IPS-15b (cell line): ENCODE measurements around the gene CPAMD8.
"Not testable (repeated sequence)": the region's sequence is repeated elsewhere in the genome, so short reads cannot be mapped to it uniquely, and the experiment has no call there.

Experiments used
- H3K27me3 ChIP-seq: one replicate; pipeline ENCODE4 v1.6.1; 2013; ENCODE audit warnings: low read length; ENCODE audit not compliant: control insufficient read depth, insufficient read depth
- H3K36me3 ChIP-seq: one replicate; pipeline ENCODE4 v1.6.1; 2013; ENCODE audit warnings: low read length; ENCODE audit not compliant: control insufficient read depth, insufficient read depth
- H3K4me1 ChIP-seq: one replicate; pipeline ENCODE4 v1.6.1; 2013; ENCODE audit warnings: mild to moderate bottlenecking, low read length; ENCODE audit not compliant: control insufficient read depth, insufficient read depth
- H3K4me3 ChIP-seq: one replicate; pipeline ENCODE4 v1.5.1; 2013; ENCODE audit warnings: low read depth, low read length
- H3K9ac ChIP-seq: one replicate; pipeline ENCODE4 v1.6.1; 2013; ENCODE audit warnings: low read depth, mild to moderate bottlenecking, low read length
- H3K9me3 ChIP-seq: one replicate; pipeline ENCODE4 v1.6.1; 2013; ENCODE audit warnings: mild to moderate bottlenecking, low read length; ENCODE audit not compliant: control insufficient read depth, insufficient read depth

CPAMD8 gene

GRCh38 chr19:16883522-16883921, 143.1 kb downstream of the CPAMD8 start:
- Histone ChIP-seq H3K9ac (no peak overlapping the region), H3K36me3 (peaks cover 16% of the 10 kb centered on the region), H3K4me1 (no peaks in the 10 kb centered on the region), H3K9me3 (no peaks in the 10 kb centered on the region), H3K4me3 (no peak overlapping the region), H3K27me3 (no peaks in the 10 kb centered on the region)

DNA sequence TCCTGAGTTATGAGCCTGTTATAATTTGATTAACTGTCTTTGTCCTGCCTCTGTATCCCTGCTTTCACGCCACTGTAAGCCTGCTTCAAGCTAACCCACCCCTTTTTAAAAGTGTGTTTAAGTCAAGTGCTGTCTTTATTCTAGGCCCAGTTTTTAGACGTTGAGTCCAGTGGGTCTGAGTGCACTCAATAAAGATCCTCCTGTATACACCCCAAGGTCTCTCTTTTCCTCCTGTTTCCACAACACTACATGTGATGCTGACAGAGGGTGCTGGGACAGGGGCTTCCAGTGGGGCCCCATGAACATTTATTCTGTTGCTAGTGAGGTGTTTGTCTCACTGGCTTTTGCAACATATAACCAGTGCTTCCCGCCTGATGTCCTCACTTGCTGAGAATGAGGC, 144.5 kb downstream of the CPAMD8 start:
- Histone ChIP-seq H3K4me1 (no peaks in the 10 kb centered on the region), H3K9me3 (no peaks in the 10 kb centered on the region), H3K4me3 (no peak overlapping the region), H3K9ac (no peak overlapping the region), H3K36me3 (peaks cover 30% of the 10 kb centered on the region), H3K27me3 (no peaks in the 10 kb centered on the region)

DNA sequence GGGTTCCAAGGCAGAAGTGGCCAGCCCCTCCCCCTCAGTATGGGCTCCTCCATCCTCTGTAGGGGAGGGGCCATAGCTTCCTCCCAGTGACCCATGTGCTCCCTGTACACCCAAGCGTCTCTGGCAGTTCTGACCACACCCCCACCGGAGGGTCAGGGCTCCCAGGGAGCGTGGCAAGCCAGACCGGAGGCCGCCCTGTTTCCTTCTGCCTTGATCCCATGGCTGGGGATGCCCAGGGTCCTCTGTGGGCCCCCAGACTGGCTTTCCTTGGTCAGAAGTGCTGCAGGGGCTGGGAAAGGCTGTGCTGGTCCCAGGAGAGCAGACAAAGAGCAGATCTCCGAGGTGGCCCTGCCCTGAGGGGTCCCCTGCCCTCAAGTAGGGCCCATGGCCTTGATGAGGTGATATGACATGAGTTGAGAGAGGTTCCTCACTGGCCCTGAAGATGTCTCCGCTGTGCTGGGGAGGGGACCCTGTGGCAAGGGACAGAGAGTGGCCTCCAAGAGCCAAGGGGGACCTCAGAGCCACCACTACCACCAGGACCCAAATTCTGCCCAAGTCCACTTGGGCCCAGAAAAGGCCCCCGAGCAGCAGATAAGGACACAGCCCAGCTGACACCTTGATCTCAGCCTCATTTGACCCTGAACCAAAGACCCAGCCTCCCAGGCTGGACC, 145.6 kb downstream of the CPAMD8 start:
- H3K9me3 ChIP-seq = no peaks in the 10 kb centered on the region
- H3K4me1 ChIP-seq = no peaks in the 10 kb centered on the region
- H3K27me3 ChIP-seq = no peaks in the 10 kb centered on the region
- no peak overlapping the region for H3K9ac ChIP-seq
- peaks cover 41% of the 10 kb centered on the region for H3K36me3 ChIP-seq
- H3K4me3 ChIP-seq = no peak overlapping the region

GRCh38 chr19:16878181-16878965, 148.2 kb downstream of the CPAMD8 start:
- Histone ChIP-seq H3K9ac (no peak overlapping the region), H3K4me1 (no peaks in the 10 kb centered on the region), H3K36me3 (peaks cover 48% of the 10 kb centered on the region), H3K27me3 (no peaks in the 10 kb centered on the region), H3K4me3 (no peak overlapping the region), H3K9me3 (no peaks in the 10 kb centered on the region)

- no peaks in the 10 kb centered on the region for H3K9me3 ChIP-seq
- H3K36me3 ChIP-seq = peaks cover 56% of the 10 kb centered on the region
- no peaks in the 10 kb centered on the region for H3K4me1 ChIP-seq
- H3K27me3 ChIP-seq = no peaks in the 10 kb centered on the region
- no peak overlapping the region for H3K9ac ChIP-seq
- no peak overlapping the region for H3K4me3 ChIP-seq
Observed at GRCh38 chr19:16877581-16877980, 149.0 kb downstream of the CPAMD8 start.

DNA sequence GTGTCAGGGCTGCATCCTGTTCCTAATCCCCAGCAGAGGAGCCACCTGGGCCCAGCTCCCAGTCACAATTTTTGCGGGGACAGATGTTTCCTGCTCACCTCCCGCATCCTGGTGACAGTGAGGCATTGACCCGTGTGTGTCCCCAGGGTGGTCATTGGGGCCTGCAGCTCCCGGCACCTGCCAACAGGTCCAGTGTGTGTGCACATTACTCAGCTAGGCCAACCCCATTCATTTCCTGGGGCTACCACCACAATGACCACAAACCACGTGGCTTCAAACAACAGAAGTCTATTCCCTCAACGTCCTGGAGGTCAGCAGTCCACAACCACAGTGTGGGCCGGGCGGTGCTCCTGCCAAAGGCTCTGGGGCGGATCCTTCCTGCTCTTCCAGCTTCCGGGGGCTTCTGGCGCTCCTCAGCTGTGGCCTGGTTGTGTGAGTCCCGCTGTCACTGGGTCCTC, 149.7 kb downstream of the CPAMD8 start:
- Histone ChIP-seq H3K4me1 (no peaks in the 10 kb centered on the region), H3K9ac (no peak overlapping the region), H3K9me3 (no peaks in the 10 kb centered on the region), H3K4me3 (no peak overlapping the region), H3K27me3 (no peaks in the 10 kb centered on the region), H3K36me3 (peaks cover 54% of the 10 kb centered on the region)

GRCh38 chr19:16875584-16876555, 150.7 kb downstream of the CPAMD8 start:
- Histone ChIP-seq H3K4me1 (no peaks in the 10 kb centered on the region), H3K4me3 (no peak overlapping the region), H3K9me3 (no peaks in the 10 kb centered on the region), H3K36me3 (peaks cover 58% of the 10 kb centered on the region), H3K27me3 (no peaks in the 10 kb centered on the region), H3K9ac (no peak overlapping the region)

DNA sequence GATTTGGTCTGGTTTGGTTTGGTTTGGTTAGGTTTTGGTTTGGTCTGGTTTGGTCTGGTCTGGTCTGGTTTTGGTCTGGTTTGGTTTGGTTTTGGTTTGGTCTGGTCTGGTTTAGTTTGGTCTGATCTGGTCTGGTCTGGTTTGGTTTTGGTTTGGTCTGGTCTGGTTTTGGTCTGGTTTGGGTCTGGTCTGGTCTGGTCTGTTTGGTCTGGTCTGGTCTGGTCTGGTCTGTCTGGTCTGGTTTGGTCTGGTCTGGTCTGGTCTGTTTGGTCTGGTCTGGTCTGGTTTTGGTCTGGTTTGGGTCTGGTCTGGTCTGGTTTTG, 151.7 kb downstream of the CPAMD8 start:
- not testable (repeated sequence) for H3K4me3 ChIP-seq, H3K9ac ChIP-seq, H3K9me3 ChIP-seq, H3K27me3 ChIP-seq, H3K4me1 ChIP-seq
- peaks cover 60% of the 10 kb centered on the region for H3K36me3 ChIP-seq

DNA sequence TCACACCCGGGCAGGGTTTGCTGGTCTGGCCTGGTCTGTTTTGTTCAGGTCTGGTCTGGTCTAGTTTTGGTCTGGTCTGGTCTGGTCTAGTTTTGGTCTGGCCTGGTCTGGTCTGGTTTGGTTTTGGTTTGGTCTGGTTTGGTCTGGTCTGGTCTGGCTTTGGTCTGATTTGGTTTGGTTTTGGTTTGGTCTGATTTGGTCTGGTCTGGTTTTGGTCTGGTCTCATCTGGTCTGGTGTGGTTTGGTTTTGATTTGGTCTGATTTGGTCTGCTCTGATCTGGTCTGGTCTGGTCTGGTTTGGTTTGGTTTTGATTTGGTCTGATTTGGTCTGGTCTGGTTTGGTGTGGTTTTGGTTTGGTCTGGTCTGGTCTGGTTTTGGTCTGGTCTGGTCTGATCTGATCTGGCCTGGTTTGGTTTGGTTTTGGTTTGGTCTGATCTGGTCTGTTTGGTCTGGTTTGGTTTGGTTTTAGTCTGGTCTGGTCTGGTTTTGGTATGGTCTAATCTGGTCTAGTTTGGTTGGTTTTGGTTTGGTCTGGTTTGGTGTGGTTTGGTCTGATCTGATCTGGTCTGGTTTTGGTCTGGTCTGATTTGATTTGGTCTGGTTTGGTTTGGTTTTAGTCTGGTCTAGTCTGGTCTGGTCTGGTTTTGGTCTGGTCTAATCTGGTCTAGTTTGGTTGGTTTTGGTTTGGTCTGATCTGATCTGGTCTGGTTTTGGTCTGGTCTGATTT, 152.2 kb downstream of the CPAMD8 start:
- peaks cover 60% of the 10 kb centered on the region for H3K36me3 ChIP-seq
- H3K9ac ChIP-seq = no peak overlapping the region

DNA sequence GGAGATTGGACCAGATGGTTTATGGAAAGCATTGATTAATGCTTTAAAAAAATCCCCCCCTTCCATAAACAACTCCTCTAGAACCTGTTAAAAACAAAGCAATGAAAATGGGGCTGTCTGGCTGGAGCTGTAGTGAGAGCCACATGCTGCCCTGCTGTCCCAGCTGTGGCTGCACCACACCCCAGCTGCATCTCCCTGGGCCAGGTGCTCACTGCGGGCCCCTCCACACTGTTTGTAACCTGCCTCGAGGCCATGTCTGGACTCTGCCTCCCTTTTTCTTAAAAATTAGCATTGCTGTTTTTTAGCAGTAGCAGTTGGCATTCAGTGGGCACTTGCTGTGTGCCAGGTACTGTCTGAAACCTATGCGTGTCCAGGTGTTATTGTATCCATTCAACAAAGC, 153.0 kb downstream of the CPAMD8 start:
- H3K4me3 ChIP-seq = no peak overlapping the region
- H3K36me3 ChIP-seq = peaks cover 56% of the 10 kb centered on the region
- no peaks in the 10 kb centered on the region for H3K9me3 ChIP-seq
- H3K4me1 ChIP-seq = no peaks in the 10 kb centered on the region
- H3K27me3 ChIP-seq = no peaks in the 10 kb centered on the region
- H3K9ac ChIP-seq = no peak overlapping the region

More for the DNA sequence above, 152.2 kb downstream of the CPAMD8 start:
- no peaks in the 10 kb centered on the region for H3K4me1 ChIP-seq
- H3K9me3 ChIP-seq = no peaks in the 10 kb centered on the region
- H3K27me3 ChIP-seq = no peaks in the 10 kb centered on the region
- no peak overlapping the region for H3K4me3 ChIP-seq

- H3K27me3 ChIP-seq = no peaks in the 10 kb centered on the region
- H3K4me1 ChIP-seq = no peaks in the 10 kb centered on the region
- no peak overlapping the region for H3K4me3 ChIP-seq
- H3K36me3 ChIP-seq = peaks cover 54% of the 10 kb centered on the region
- H3K9ac ChIP-seq = no peak overlapping the region
- H3K9me3 ChIP-seq = no peaks in the 10 kb centered on the region
Observed at GRCh38 chr19:16872728-16873127, 153.9 kb downstream of the CPAMD8 start.
